ENCODE data around the gene BMERB1.
"Not testable (repeated sequence)": the region's sequence is repeated elsewhere in the genome, so short reads cannot be mapped to it uniquely, and the experiment has no call there.

BMERB1 gene

DNA sequence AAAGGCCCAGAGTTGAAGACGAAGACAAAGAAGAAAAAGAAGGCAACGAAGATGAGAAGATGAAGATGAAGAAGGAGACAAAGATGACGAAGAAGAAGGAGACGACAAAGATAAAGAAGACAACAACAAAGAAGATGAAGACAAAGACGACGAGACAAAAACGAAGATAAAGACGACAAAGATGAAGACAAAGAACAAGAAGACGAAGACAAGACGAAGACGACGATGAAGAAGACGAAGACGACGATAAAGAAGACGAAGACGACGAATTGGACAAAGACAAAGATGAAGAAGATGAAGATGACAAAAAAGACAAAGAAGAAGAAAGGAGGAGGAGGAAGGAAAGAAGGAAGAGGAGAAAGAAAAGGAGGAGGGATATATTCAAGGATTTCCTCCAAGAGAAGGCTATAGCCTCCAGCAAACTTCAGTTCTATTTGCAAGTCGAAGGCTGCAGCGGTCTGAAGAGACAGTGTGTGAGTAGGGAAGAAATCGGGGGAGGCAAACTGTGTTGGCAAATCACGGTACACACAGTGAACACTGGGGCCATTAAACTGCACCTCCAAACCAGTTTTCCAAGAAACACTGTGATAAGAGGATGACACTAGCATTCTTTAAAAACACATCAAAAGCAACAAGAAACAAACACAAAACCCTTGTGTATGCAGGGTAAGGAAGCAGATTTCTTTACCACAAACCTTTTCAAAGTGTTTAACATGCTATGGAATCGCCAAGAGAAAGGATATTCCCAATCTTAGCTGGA is 168.1 kb downstream of the BMERB1 start:
- TF ChIP-seq CTCF (IDR thresholded peaks at IDR 0.05; ENCODE audit: low read depth, low read length): no peak
- no peak for DNase-seq (ENCODE audit: extremely low read depth, low read depth)

- DNase-seq (ENCODE audit: extremely low read depth, low read depth): no peak
- no peak for TF ChIP-seq CTCF (IDR thresholded peaks at IDR 0.05; ENCODE audit: low read depth, low read length)
Observed at GRCh38 chr16:15604460-15605440, 170.4 kb downstream of the BMERB1 start.

GRCh38 chr16:15605839-15606517 is 171.6 kb downstream of the BMERB1 start:
- no peak for DNase-seq (ENCODE audit: extremely low read depth, low read depth)
- no peak for TF ChIP-seq CTCF (IDR thresholded peaks at IDR 0.05; ENCODE audit: low read depth, low read length)

DNA sequence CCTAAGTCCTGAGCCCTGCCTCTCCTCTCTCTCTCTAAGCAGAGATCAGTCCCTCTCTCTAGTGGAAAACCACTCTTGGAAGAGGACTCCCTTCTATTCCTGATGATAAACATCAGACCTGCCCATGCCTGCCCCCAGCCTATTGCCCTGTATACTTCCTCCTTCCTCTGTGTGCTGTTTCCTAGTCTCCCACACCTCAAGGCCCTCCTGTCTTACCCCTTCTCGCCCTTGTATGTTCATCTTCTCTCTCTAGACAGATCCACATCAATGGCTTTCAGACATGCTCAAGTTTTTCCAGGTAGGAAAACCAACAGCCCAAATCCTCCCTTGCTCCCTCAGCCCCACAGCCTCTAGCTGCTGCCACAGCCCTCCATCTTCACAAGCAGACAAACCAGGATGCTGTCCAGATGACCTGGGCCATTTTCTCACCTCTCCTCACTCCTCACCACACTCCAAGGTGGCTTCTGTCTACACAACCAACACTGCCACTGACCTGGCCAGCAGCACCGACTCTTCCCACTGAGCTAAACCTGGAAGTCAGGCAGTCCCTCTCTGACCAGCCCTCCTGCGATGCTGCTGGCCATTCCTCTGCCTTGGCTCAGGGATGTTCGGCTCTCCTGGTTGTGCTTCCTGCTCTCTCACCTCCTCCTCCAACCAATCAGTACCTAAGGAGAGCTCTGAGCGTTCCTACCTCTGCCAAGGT is 172.3 kb downstream of the BMERB1 start:
- DNase-seq (ENCODE audit: extremely low read depth, low read depth): no peak
- no peak for TF ChIP-seq CTCF (IDR thresholded peaks at IDR 0.05; ENCODE audit: low read depth, low read length)

DNA sequence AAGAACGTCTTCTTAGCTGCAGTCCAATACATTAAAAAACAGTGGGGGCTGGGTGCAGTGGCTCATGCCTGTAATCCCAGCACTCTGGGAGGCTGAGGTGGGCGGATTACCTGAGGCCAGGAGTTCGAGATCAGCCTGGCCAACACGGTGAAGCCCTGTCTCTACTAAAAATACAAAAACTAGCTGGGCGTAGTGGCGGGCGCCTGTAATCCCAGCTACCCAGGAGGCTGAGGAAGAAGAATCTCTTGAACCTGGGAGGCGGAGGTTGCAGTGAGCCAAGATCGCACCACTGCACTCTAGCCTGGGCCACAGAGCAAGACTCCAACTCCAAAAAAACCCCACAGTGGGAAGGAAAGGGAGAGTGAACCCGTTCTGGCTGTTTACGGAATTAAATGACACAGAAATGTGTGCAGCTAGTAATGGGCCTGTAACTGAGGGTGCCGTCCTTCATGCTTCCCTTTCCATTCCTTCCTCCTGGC is 172.9 kb downstream of the BMERB1 start:
- DNase-seq (ENCODE audit: extremely low read depth, low read depth): not testable (repeated sequence)

GRCh38 chr16:15607700-15608396 is 173.5 kb downstream of the BMERB1 start:
- TF ChIP-seq CTCF (IDR thresholded peaks at IDR 0.05; ENCODE audit: low read depth, low read length): no peak
- no peak for DNase-seq (ENCODE audit: extremely low read depth, low read depth)
